HCT116 (cell line): ENCODE results near the gene IGSF3. TPM values are rescaled to one million over a fixed set of nuclear protein-coding genes. Genes with fewer than 3 reads are reported as not detected.
"Not testable (repeated sequence)": the region's sequence is repeated elsewhere in the genome, so short reads cannot be mapped to it uniquely, and the experiment has no call there.

Experiments used
- ATAC-seq: fragments of 200-7000 bp; cut with Tn5 transposase; 2 replicates; pipeline ENCODE4 v1.9.1; 2020; ENCODE audit warnings: mild to moderate bottlenecking, moderate library complexity
- BruUV-seq: library from RNA; stranded (reverse); fragments of 400-500 nt; replicated peaks from 2 replicates; lab custom pipeline; 2021; lab: Mats Ljungman, UMichigan
- CTCF ChIA-PET: fragments of 300-600 bp; sonication (Branson Sonifier 250); formaldehyde crosslinking; loops from one replicate; lab custom pipeline; 2021; ENCODE audit warnings: antibody characterized with exemption; lab: Charles Lee
- POLR2A ChIA-PET: fragments of 300-600, 350-600 bp; sonication (Branson Sonifier 250); formaldehyde crosslinking; loops from one replicate; lab custom pipeline; 2021; ENCODE audit warnings: antibody characterized with exemption; lab: Charles Lee
- RAD21 ChIA-PET, 2 experiments: fragments of 300-600 bp; sonication (Branson Sonifier 250); formaldehyde crosslinking; loops; one replicate each; lab custom pipeline; 2023; ENCODE audit warnings: low total read pairs in 2 of 2; ENCODE audit not compliant: uncharacterized antibody in 2 of 2, unreplicated experiment in 2 of 2, low non-redundant PET in 1 of 2; lab: Charles Lee
- DNase-seq: peaks from one replicate; pipeline ENCODE4 v3.0.0-alpha.2; 2010; ENCODE audit warnings: low read depth, low spot score
- H2AFZ ChIP-seq: fragments of 200-600 bp; shearing (Covaris generic), sonication (generic); 2 replicates; pipeline ENCODE4 v1.6.1; 2017; ENCODE audit warnings: low read depth, mixed run types, mixed read lengths, antibody characterized with exemption, low read length; ENCODE audit not compliant: poor library complexity, severe bottlenecking
- H3K27ac ChIP-seq: 2 replicates; pipeline ENCODE4 v1.5.1; 2012; ENCODE audit warnings: low read depth, low read length
- H3K27me3 ChIP-seq: fragments of 200-600 bp; sonication (generic); 2 replicates; pipeline ENCODE4 v1.6.1; 2016; ENCODE audit warnings: mixed run types, low read length, mixed read lengths; ENCODE audit not compliant: insufficient read depth
- H3K36me3 ChIP-seq, 2 experiments: fragments of 200-500 bp in 1 of 2; fragments of 200-600 bp in 1 of 2; sonication (Bioruptor generic) in 1 of 2; sonication (generic) in 1 of 2; 2 replicates each; pipeline versions ENCODE4 v1.5.1 to v1.6.1; 2014 to 2016; ENCODE audit warnings: low read length in 2 of 2, inconsistent platforms in 1 of 2, mixed read lengths in 1 of 2, mixed run types in 1 of 2; ENCODE audit not compliant: insufficient read depth in 2 of 2, control insufficient read depth in 1 of 2
- H3K4me1 ChIP-seq, 2 experiments: fragments of 200-600 bp in 1 of 2; sonication (generic) in 1 of 2; 2 replicates each; pipeline versions ENCODE4 v1.5.1 to v1.6.1; 2012 to 2017; ENCODE audit warnings: low read length in 2 of 2, inconsistent platforms in 1 of 2, mild to moderate bottlenecking in 1 of 2, mixed read lengths in 1 of 2, mixed run types in 1 of 2, moderate library complexity in 1 of 2; ENCODE audit not compliant: insufficient read depth in 2 of 2, control insufficient read depth in 1 of 2
- H3K4me2 ChIP-seq: fragments of 200-600 bp; sonication (generic); 2 replicates; pipeline ENCODE4 v1.6.1; 2017; ENCODE audit warnings: mixed run types, low read length, mixed read lengths
- H3K4me3 ChIP-seq, 2 experiments: fragments of 200-600 bp in 1 of 2; sonication (generic) in 1 of 2; replicated peaks in 1 of 2; 2 replicates each; pipeline ENCODE4 v1.5.1; 2011 to 2016; ENCODE audit warnings: low read length in 2 of 2, control low read depth in 1 of 2, low read depth in 1 of 2, mild to moderate bottlenecking in 1 of 2, mixed read lengths in 1 of 2, mixed run types in 1 of 2
- H3K79me2 ChIP-seq: fragments of 200-600 bp; sonication (generic); 2 replicates; pipeline ENCODE4 v1.6.1; 2017; ENCODE audit warnings: mild to moderate bottlenecking, mixed run types, low read length, moderate library complexity, mixed read lengths; ENCODE audit not compliant: insufficient read depth
- H3K9ac ChIP-seq: fragments of 200-600 bp; sonication (generic); 2 replicates; pipeline ENCODE4 v1.6.1; 2016; ENCODE audit warnings: low read length, mixed read lengths
- H3K9me2 ChIP-seq: fragments of 200-600 bp; sonication (generic), shearing (Covaris generic); 2 replicates; pipeline ENCODE4 v1.6.1; 2017; ENCODE audit warnings: mixed run types, mild to moderate bottlenecking, moderate library complexity; ENCODE audit not compliant: insufficient read depth
- H3K9me3 ChIP-seq, 2 experiments: fragments of 200-500 bp in 1 of 2; fragments of 200-600 bp in 1 of 2; sonication (Bioruptor generic) in 1 of 2; sonication (generic) in 1 of 2; 2 replicates each; pipeline ENCODE4 v1.6.1; 2014 to 2017; ENCODE audit warnings: low read length in 2 of 2, mixed read lengths in 2 of 2, inconsistent platforms in 1 of 2, low read depth in 1 of 2, mild to moderate bottlenecking in 1 of 2, mixed run types in 1 of 2, moderate library complexity in 1 of 2; ENCODE audit not compliant: control insufficient read depth in 1 of 2, insufficient read depth in 1 of 2
- H4K20me1 ChIP-seq: fragments of 200-600 bp; sonication (generic), shearing (Covaris generic); 2 replicates; pipeline ENCODE4 v1.6.1; 2017; ENCODE audit warnings: mixed run types, mild to moderate bottlenecking, moderate library complexity; ENCODE audit not compliant: insufficient read depth
- intact Hi-C: fragments of 100-400 bp; cut with micrococcal nuclease; formaldehyde crosslinking; loops from 2 replicates; pipeline ENCODE4 v1.10.0; 2022
- total RNA-seq: library from RNA; stranded (reverse); gene quantifications from one replicate; pipeline ENCODE4 v1.2.1, GENCODE V29; 2021; ENCODE audit not compliant: unreplicated experiment

The IGSF3 gene
- total RNA-seq, 1 experiment from 2014 or later, result 18.6 TPM

DNA sequence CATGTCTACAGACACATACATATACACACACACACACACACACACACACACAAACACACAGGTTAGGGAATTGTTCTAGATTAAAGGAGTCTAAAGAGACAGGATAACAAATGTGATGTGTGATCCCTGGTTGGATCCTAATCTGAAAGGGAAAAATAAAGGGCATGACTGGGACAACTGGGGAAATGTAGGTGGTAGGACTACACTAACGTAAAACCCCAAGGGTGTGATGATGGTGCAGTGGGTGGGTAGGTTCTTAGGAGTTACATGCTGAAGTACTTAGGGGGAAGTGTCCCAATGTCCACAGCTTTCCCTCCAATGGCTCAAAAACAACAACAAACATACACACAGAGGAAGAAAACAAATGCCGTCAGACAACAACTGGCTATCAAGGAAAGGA, 68.2 kb downstream of the IGSF3 start:
- not testable (repeated sequence) for BruUV-seq

DNA sequence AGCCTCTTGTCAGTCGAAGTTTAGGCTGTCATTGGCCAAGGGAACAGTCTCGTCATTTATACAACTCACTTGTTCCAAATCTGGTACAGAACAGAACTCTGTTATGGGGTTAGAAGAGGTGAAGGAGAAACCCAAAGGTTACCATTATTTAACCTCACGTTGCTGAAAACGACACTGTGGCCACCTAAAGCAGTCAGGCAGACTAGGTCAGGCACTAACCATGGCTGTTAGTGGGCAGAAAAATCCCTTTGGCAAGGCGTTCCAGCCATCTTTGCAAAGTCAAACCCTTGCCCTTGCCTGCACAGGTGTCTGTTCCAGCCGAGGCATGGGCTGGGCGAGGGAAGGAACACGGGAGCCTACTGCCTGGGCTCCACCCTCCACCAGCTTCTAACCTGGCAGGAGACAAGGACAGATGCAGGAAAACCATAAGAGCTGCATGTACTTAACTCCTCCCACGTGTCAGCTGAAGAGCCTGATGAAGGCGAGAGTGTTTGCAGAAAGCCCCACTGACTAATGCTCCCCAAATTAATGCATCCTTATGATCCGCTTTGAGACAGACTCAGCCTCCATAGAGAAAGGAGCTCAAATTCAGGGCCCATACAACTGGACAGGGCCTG, 69.0 kb downstream of the IGSF3 start:
- RAD21 ChIA-PET, H3K4me1 ChIP-seq, H3K4me3 ChIP-seq, intact Hi-C loops, H3K9me2 ChIP-seq, H4K20me1 ChIP-seq, H3K9me3 ChIP-seq, CTCF ChIA-PET, ATAC-seq, H3K79me2 ChIP-seq, H3K4me2 ChIP-seq, BruUV-seq, H2AFZ ChIP-seq, H3K27ac ChIP-seq, H3K36me3 ChIP-seq, H3K27me3 ChIP-seq, DNase-seq, POLR2A ChIA-PET, H3K9ac ChIP-seq: not testable (repeated sequence)

More for the DNA sequence above, 68.2 kb downstream of the IGSF3 start:
- H3K79me2 ChIP-seq, H3K4me2 ChIP-seq, intact Hi-C loops, H3K9me2 ChIP-seq, H3K27me3 ChIP-seq, RAD21 ChIA-PET, H2AFZ ChIP-seq, POLR2A ChIA-PET, H3K36me3 ChIP-seq, H3K4me1 ChIP-seq, DNase-seq, H3K4me3 ChIP-seq, H3K9me3 ChIP-seq, H4K20me1 ChIP-seq, H3K9ac ChIP-seq, ATAC-seq, CTCF ChIA-PET, H3K27ac ChIP-seq: not testable (repeated sequence)

DNA sequence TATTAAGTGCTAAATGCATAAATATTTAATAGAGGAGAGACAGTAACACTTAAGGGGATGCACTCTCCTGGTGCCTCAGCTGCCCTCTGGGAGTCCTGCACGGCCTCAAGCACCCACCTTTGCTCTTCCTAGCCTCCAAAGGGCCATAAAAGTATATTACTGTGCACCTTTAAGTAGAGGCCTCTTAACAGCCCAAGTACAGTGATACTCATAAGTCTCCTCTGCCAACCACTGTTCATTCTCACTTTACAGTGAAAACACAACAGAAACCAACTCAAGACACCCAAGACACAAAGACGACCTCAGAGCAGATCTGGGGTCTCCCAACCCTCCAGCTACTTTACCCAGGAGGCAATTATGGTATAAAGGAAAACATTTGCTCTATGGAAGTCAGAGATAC, 70.1 kb downstream of the IGSF3 start:
- H3K4me1 ChIP-seq, H4K20me1 ChIP-seq, H3K36me3 ChIP-seq, BruUV-seq, intact Hi-C loops, H2AFZ ChIP-seq, H3K9me2 ChIP-seq, POLR2A ChIA-PET, H3K4me3 ChIP-seq, H3K4me2 ChIP-seq, H3K27me3 ChIP-seq, DNase-seq, H3K9ac ChIP-seq, H3K9me3 ChIP-seq, RAD21 ChIA-PET, H3K27ac ChIP-seq, H3K79me2 ChIP-seq, ATAC-seq: not testable (repeated sequence)
- CTCF ChIA-PET, result interaction anchor here (2.7 kb wide), 1 partner anchor 24 kb away, joined by 28 read pairs; no protein-coding TSS in a partner anchor

DNA sequence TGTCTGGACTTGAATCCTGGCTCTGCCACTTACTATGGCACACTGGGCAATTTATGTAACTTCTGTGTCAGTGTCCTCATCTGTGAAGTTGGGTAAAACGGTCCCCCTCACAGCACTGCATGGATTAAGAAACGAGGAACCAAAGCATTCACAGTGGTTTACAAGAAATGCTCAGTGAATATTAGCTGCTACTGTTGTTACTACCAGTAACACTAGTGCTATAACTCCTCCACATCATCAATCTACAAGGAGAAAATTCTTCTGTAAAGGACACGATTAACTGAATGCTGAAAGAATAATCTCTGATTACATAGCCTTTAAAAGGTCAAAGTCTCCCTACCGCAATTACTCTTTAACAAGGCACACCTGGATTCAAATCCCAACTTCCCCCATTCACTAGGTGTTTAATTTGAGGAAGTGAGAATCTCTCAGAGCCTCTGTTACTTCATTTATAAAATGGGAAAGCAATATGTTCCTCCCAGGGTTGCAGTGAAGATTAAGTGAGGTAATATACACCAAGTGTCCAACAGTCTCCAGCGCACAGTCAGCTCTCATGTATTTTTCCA, 70.7 kb downstream of the IGSF3 start:
- H3K4me3 ChIP-seq, DNase-seq, H4K20me1 ChIP-seq, BruUV-seq, H3K9me2 ChIP-seq, H3K9me3 ChIP-seq, H2AFZ ChIP-seq, H3K4me1 ChIP-seq, POLR2A ChIA-PET, intact Hi-C loops, H3K27me3 ChIP-seq, H3K36me3 ChIP-seq, H3K27ac ChIP-seq, H3K4me2 ChIP-seq, H3K79me2 ChIP-seq, ATAC-seq, H3K9ac ChIP-seq: not testable (repeated sequence)
- ChIA-PET CTCF (interaction anchor here (1.2 to 2.7 kb wide), 5 partner anchors 23 to 458 kb away, joined by 3 to 28 read pairs (median 6); partner anchors contain the start of gene IGSF3), RAD21 (interaction anchor here in 1 of 2 experiments (1.6 kb wide), 1 partner anchor 22 kb away, joined by 8 read pairs; no protein-coding TSS in a partner anchor)
